Psoas muscle (tissue), 8 donors: ENCODE measurements around the gene FDX2. TPM values are rescaled to one million over a fixed set of nuclear protein-coding genes. Genes with fewer than 3 reads are reported as not detected.

Source experiments
- ATAC-seq, 4 donors: fragments of 200-7000 bp; cut with Tn5 transposase; one replicate each; pipeline ENCODE4 v1.9.1; 2020; ENCODE audit warnings: moderate library complexity in 3 of 4, mild to moderate bottlenecking in 2 of 4
- DNase-seq, 2 donors: peaks; one replicate each; pipeline ENCODE4 v3.0.0-alpha.2; 2020
- H3K27ac ChIP-seq: fragments of 200-600 bp; one replicate; pipeline ENCODE4 v1.8.0; 2022
- H3K27me3 ChIP-seq, 3 donors: fragments of 200-600 bp in 1 of 3; one replicate each; pipeline versions ENCODE4 v1.6.1 to v1.8.0; 2013 to 2022; ENCODE audit warnings: low read length in 2 of 3, mild to moderate bottlenecking in 2 of 3, moderate library complexity in 1 of 3; ENCODE audit not compliant: insufficient read depth in 3 of 3
- H3K36me3 ChIP-seq, 2 donors: fragments of 200-600 bp in 1 of 2; one replicate each; pipeline versions ENCODE4 v1.6.1 to v1.8.0; 2013 to 2022; ENCODE audit warnings: low read depth in 1 of 2, mild to moderate bottlenecking in 1 of 2, moderate library complexity in 1 of 2; ENCODE audit not compliant: insufficient read depth in 1 of 2
- H3K4me1 ChIP-seq: fragments of 200-600 bp; one replicate; pipeline ENCODE4 v1.8.0; 2022
- H3K4me3 ChIP-seq: fragments of 200-600 bp; one replicate; pipeline ENCODE4 v1.8.0; 2022; ENCODE audit warnings: mild to moderate bottlenecking
- H3K9me3 ChIP-seq: fragments of 200-600 bp; one replicate; pipeline ENCODE4 v1.8.0; 2022
- CTCF ChIP-seq: fragments of 200-600 bp; IDR thresholded peaks from one replicate; pipeline ENCODE4 v1.8.0; 2022; ENCODE audit warnings: antibody characterized with exemption
- WGBS, 3 donors: extraction: QIAGEN DNeasy Blood & Tissue Kit; methylation state at CpG; one replicate each; pipeline versions ENCODE4 v1.1.6 to v1.1.7; 2013; 5-methylcytosine and 5-hydroxymethylcytosine counted together
- intact Hi-C, 2 donors: fragments of 100-400 bp; cut with DNase I; formaldehyde crosslinking; loops; one replicate each; pipeline versions ENCODE4 v1.11.0 to v1.14.2; 2022
- polyA plus RNA-seq, 3 donors: library from polyadenylated mRNA; stranded (reverse); fragments of 200-250 nt; gene quantifications; one replicate each; pipeline ENCODE4 v1.2.3, GENCODE V29; 2013
- total RNA-seq, 4 donors: library from RNA; stranded (reverse); fragmentation: NEBNext Ultra II Directional in 2 of 4; extraction: Animal tissue kit (Norgen Biotek cat#: 25700) in 2 of 4; gene quantifications; one replicate each; pipeline versions ENCODE4 v1.2.1 to v1.2.4, GENCODE V29; 2021 to 2023
- donor health status: healthy with polysubstance abuse.
- donor health status: DM: no; HTN: no; CAD: no; lungs with moderate emphysema.
- donor health status: Bipolar disorder and iron deficiency.
- donor health status: healthy.
- donor health status: DM: yes; HTN: yes; CAD: no.
- donor health status: DM: no; HTN: no; CAD: no.
- donor health status: DM: no; HTN: no; CAD: no.
- donor health status: DM: yes; HTN: yes; CAD: no.

FDX2 gene
- total and polyA plus RNA-seq, 7 donors, result 16.0 to 52.5 (median 21.8) TPM

DNA sequence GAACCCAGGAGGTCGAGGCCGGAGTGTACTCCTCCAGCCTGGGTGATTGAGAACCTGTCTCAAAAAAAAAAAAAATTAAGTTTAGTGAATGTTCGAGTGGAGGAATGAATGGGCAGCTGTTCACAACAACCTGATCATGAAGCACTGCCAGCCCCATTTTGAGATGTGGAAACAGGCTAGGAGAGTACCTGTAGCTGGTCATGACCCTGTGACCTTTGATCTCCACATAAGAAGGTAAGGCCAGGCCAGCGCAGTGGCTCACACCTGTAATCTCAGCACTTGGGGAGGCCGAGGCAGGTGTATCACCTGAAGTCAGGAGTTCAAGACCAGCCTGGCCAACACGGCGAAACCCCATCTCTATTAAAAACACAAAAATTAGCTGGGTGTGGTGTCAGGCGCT lies 9.9 kb upstream of the FDX2 start:
- H3K36me3 ChIP-seq, result peaks cover 11 to 99% of the 10 kb centered on the region in 2 donors
- no peaks in the 10 kb centered on the region for H3K27me3 ChIP-seq
- 89 to 95% (median 90%) methylated on average over 8 of the region's 8 CpGs for WGBS, 3 donors
- no peaks in the 10 kb centered on the region for H3K4me1 ChIP-seq
- ATAC-seq, result no peak
- no peak for TF ChIP-seq CTCF
- no peaks in the 10 kb centered on the region for H3K9me3 ChIP-seq
- no peak overlapping the region for H3K27ac ChIP-seq
- DNase-seq, result no peak
- no peak overlapping the region for H3K4me3 ChIP-seq
- intact Hi-C loops, result no loop called here

DNA sequence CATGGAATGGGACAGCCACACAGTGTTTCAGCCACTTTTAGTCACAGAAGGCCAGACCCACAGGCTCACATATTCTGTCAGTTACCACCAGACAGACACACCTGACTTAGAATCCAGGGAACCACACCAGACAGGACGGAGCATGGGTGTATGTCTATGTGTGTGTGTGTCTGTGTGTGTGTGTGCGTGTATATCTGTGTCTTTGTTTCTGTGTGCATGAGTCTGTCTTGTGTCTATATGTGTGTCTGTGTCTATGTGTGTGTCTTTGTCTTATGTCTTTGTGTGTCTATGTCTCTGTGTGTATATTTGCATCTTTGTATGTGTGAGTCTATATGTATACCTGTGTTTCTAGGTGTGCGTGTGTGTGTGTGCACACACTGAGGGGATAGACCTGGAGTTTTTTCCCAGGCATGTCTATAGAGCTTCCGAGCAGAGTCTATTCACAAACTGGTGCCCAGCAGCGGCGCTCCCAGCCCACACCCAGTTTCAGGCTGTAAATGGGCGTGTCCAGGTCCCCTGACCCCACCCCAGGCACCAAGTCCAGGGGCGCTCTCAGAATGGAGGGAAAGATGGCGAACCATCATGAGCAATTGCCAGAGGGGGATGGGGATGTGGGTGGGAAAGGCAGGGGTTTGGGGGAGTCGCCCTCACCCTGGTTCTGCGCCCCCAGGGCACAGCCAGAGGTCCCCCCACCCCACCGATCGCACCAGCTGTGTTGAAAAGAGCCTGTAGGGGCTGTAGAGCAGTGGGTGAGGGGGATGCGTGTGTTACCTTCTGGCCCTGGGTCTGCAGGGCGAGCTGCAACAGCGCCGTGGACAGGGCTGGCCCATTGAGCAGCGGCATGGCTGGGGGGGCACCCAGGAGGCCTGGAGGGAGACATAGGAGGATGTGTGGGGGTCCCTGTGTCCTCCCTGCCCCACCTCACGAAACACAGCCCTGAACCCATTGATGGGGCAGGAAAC lies 6.3 kb upstream of the FDX2 start:
- WGBS, 3 donors, result 94 to 96% (median 95%) methylated on average over 15 to 19 of the region's 19 CpGs
- intact Hi-C loops, result no loop called here
- DNase-seq (no peak), ATAC-seq (no peak)
- Histone ChIP-seq H3K36me3 (peaks cover 8 to 99% of the 10 kb centered on the region in 2 donors), H3K27me3 (no peaks in the 10 kb centered on the region), H3K9me3 (no peaks in the 10 kb centered on the region), H3K4me1 (no peaks in the 10 kb centered on the region), H3K27ac (no peak overlapping the region), H3K4me3 (no peak overlapping the region)
- no peak for TF ChIP-seq CTCF

DNA sequence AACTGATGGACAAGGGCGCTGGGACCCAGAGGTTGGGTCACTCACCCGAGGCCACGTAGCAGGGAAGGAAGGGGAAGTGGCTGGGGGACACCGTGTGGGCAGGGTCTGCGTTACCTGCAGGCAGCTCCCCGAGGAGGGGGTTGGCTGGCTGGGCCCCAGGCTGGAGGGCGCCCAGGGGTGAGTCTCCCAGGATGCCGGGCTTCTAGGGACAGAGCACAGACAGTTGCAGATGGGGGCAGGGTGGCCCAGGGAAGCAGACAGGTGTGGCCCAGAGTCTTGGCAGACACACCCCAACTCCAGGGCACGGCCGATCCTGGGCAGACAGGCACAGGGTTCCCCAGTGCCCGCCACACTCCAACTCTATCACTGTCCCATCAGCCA lies 5.6 kb upstream of the FDX2 start:
- WGBS, 3 donors, result 83 to 86% (median 86%) methylated on average over 10 to 11 of the region's 11 CpGs
- Histone ChIP-seq H3K36me3 (peaks cover 8 to 98% of the 10 kb centered on the region in 2 donors), H3K4me1 (no peaks in the 10 kb centered on the region), H3K27me3 (no peaks in the 10 kb centered on the region), H3K4me3 (no peak overlapping the region), H3K27ac (no peak overlapping the region), H3K9me3 (no peaks in the 10 kb centered on the region)
- intact Hi-C loops, result no loop called here
- no peak for DNase-seq
- no peak for ATAC-seq
- TF ChIP-seq CTCF, result no peak

DNA sequence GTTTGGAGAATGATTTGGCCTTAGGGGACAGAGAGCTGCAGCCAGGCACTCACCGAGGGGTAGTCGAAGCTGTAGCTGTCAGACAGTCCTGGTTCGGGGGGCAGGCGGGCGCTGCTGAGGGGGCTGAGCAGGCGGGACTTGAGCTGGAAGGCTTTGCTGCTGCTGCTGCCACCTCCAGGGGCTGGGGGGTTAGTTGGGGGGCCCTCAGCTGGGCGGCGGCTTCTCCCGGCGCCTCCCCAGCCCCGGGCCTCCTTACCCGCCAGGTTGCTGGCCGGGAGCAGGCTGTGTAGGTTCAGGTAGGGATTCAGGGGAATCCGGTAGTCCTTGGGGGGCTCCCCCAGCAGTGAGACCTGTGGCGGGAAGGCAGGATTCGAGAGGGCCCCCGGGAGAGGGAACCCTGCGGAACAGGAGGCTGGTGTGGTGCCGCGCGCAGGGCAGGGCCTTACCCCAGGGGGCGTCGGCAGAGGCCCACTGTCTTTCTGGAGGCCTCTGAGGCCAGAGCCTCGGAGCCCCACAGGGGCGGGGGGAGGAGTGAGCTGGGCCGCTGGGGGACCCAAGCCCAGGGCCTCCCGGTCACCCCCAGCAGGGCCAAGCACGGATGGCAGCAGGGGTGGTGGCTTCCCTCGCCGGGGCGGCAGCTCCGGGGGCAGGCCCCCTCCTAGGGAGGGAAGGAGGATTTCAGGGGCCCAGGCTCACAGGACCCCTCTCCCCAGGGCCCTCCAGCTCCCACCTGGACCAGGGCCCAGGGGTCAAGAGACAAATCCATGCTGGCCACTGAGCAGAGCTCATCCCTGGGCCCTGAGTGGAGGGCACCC lies 5.0 kb upstream of the FDX2 start:
- Histone ChIP-seq H3K4me3 (no peak overlapping the region), H3K27ac (no peak overlapping the region), H3K36me3 (peaks cover 8 to 92% of the 10 kb centered on the region in 2 donors), H3K9me3 (no peaks in the 10 kb centered on the region), H3K27me3 (no peaks in the 10 kb centered on the region), H3K4me1 (no peaks in the 10 kb centered on the region)
- intact Hi-C loops, result no loop called here
- ATAC-seq (no peak), DNase-seq (no peak)
- 94 to 96% (median 94%) methylated on average over 18 to 32 of the region's 32 CpGs for WGBS, 3 donors
- no peak for TF ChIP-seq CTCF
